ENCODE data around the gene GNAT2.

Gene GNAT2

GRCh38 chr1:109605381-109605780 is 14.0 kb downstream of the GNAT2 start:
- DNase-seq, result no peak

GRCh38 chr1:109603229-109603628 is 16.2 kb downstream of the GNAT2 start:
- no peak for DNase-seq

DNA sequence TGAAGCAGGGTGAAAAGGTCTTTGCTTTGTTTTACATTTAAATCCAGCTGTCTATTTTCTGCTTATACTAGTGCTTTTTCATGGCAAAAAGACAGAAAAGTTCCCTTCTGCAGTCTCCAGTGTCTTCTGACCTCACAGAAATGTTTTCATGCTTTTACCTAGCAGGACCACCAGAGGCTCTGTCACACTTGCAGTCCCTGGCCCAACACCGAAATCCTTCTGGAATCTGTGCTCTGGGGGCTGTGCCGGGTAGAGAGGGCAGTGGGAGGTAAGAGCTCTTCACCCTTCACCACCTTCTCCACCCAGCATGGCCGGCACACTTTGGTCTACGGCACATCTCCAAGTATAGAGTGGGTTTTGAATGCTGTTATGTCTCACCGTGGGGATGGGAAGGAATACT is 20.8 kb downstream of the GNAT2 start:
- DNase-seq, result no peak

- no peak for DNase-seq
These were observed 21.3 kb downstream of the GNAT2 start for GRCh38 chr1:109598156-109598555.

GRCh38 chr1:109595531-109595930 is 23.9 kb downstream of the GNAT2 start:
- no peak for DNase-seq

GRCh38 chr1:109592916-109593315 is 26.5 kb downstream of the GNAT2 start:
- no peak for DNase-seq

- DNase-seq, result no peak
These were observed 29.7 kb downstream of the GNAT2 start for GRCh38 chr1:109589679-109590078.

DNA sequence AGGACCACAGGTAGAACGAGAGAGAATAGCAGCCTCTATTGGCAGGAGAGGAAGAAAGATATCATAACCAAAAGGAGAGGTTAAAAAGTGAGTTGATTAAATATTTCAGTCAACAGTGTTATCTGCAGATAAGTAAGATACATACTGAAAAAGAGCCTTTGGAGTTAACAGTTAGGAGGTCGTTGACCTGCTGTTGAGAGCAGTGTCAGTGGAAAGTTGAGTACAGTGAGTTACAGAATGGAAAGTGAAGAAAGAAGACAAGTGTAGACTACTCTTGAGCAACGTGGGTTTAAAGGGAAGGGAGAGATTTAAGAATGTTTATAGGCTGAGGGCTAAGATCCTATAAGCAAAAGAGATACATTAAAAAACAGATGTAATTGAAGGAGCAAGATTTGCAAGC is 30.2 kb downstream of the GNAT2 start:
- DNase-seq, result no peak

GRCh38 chr1:109586055-109586454 is 33.4 kb downstream of the GNAT2 start:
- no peak for DNase-seq

GRCh38 chr1:109584766-109585165 is 34.6 kb downstream of the GNAT2 start:
- no peak for DNase-seq

- DNase-seq, result no peak
These were observed 37.4 kb downstream of the GNAT2 start for GRCh38 chr1:109582021-109582420.

GRCh38 chr1:109579491-109579890 is 39.9 kb downstream of the GNAT2 start:
- peak; percentile 57 to 85 for DNase-seq

- DNase-seq, result no peak
These were observed 40.4 kb downstream of the GNAT2 start for GRCh38 chr1:109578947-109579443.

DNA sequence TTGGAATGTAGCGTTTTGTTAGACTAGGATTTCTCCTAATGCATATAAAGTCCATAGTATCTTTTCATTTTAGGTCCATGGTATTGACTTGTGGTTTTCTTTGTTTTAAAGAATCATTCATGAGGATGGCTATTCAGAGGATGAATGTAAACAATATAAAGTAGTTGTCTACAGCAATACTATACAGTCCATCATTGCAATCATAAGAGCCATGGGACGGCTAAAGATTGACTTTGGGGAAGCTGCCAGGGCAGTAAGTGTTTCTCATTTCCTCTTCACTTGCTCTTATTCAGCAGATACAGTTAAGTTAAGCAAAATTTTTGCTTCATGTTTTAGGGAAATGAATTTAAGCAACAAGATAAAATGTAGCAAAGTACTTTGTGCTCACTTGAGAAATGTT is 45.6 kb downstream of the GNAT2 start:
- DNase-seq, result no peak

GRCh38 chr1:109570414-109570813 is 49.0 kb downstream of the GNAT2 start:
- DNase-seq, result no peak

DNA sequence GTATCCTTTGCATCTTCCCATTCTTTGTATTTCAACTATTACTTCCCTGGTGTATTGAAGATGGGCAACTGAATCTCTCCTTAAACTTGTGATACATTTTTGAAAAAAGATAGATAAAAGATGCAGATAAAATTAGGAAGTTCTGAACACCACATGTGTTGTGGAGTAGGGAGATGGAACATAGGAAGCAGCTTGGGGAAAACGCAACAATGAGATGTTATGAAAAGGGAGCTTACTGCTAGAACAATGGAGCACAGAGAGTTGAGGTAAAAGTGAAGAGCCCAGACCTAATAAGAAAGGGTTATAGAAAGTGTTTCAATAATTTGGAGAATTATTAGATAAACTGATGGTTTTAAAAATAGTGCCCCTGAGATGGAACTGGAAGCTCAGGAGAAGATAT is 50.1 kb downstream of the GNAT2 start:
- no peak for DNase-seq

GRCh38 chr1:109567877-109568672 is 51.3 kb downstream of the GNAT2 start:
- peak in 1 of 2 experiments; percentile 62 for DNase-seq

- no peak for DNase-seq
These were observed 52.4 kb downstream of the GNAT2 start for GRCh38 chr1:109566982-109567381.

DNA sequence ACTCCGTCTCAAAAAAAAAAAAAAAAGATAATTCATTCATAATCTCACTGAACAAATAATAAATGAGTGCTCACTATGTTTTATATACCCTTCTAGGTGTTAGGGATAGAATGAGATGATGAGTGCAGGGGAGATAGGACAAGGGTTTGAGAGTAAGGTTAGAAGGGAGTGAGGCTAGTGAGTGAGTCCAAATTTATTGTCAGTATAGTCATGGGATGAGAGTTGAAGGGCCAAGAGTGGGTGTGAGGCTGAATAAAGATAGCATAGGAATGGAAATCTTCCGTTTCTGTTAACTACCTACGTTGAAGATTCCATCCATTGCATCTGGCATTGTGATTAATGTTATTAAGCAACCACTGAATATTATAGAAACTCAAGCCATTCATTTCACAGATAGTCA is 54.2 kb downstream of the GNAT2 start:
- DNase-seq, result no peak

- no peak for DNase-seq
These were observed 55.1 kb downstream of the GNAT2 start for GRCh38 chr1:109564194-109564878.

DNA sequence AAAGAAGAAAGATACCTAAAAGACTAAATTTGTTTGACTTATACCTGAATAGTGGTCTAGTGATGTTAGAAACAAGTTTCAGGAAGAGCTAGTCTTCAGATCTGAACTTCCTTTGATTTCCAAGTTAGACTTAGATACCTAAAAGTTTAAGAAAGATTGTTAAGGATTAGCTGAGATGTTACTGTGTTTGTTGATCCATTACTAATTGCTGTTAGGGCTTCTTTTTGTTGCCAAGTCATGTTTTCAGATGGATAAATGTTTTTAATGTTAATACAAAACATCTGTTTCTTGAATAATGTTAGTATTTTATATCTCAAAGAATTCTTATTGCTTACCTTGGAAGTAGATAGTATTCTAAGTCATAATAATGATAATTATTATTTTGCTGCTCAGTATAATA is 59.4 kb downstream of the GNAT2 start:
- no peak for DNase-seq

- DNase-seq, result no peak
These were observed 61.9 kb downstream of the GNAT2 start for GRCh38 chr1:109557520-109557919.

GRCh38 chr1:109556563-109556962 is 62.9 kb downstream of the GNAT2 start:
- DNase-seq, result no peak
